GM12878 (cell line): ENCODE measurements around the gene ADAMTSL5.

Experiments used
- MXI1 ChIP-seq: fragments of 150-350 bp; IDR thresholded peaks from 2 replicates; pipeline ENCODE4 v1.6.1; 2011; ENCODE audit warnings: low read depth, mild to moderate bottlenecking, inconsistent platforms, low read length, improper control_type of control experiment
- POLR2A ChIP-seq: IDR thresholded peaks from 2 replicates; pipeline ENCODE4 v1.6.1; 2011; ENCODE audit warnings: low read depth, mild to moderate bottlenecking, low read length
- USF1 ChIP-seq: IDR thresholded peaks from 2 replicates; pipeline ENCODE4 v1.6.1; 2011; ENCODE audit warnings: borderline replicate concordance, low read depth, mild to moderate bottlenecking, moderate library complexity, mixed read lengths, low read length; ENCODE audit not compliant: insufficient read depth; ENCODE audit errors: extremely low read length

- no peak; the same call in 1 of the 2 replicates for TF ChIP-seq POLR2A
- TF ChIP-seq MXI1: no peak
- TF ChIP-seq USF1: no peak
Measured at GRCh38 chr19:1474765-1475351, 38.0 kb downstream of the ADAMTSL5 start.
